ENCODE results near the gene SIGLEC7.

- no peak for TF ChIP-seq CTCF (IDR thresholded peaks at IDR 0.05; ENCODE audit: low read length)
- TF ChIP-seq EZH2 (IDR thresholded peaks at IDR 0.05; ENCODE audit: borderline replicate concordance, low read length) = no peak
Observed at GRCh38 chr19:51093510-51094345, 48.4 kb upstream of the SIGLEC7 start.

All from OCI-LY1 (cell line).